Measurements from ENCODE around the gene KRTAP16-1.
"Not testable (repeated sequence)": the region's sequence is repeated elsewhere in the genome, so short reads cannot be mapped to it uniquely, and the experiment has no call there.

KRTAP16-1 gene

GRCh38 chr17:41308918-41309359, at the start of gene KRTAP16-1:
Gene KRTAP16-1, minus strand, starts transcription at chr17:41309309. Its CDS starts 56 bp downstream, at chr17:41309253.
- DNase-seq (ENCODE audit: low read depth) = peak; percentile 38

- no peak for DNase-seq (ENCODE audit: low read depth)
These were observed 45.4 kb upstream of the KRTAP16-1 start for GRCh38 chr17:41354536-41354935.

- no peak for DNase-seq (ENCODE audit: low read depth)
These were observed 43.7 kb upstream of the KRTAP16-1 start for GRCh38 chr17:41352597-41353366.

- no peak for DNase-seq (ENCODE audit: low read depth)
These were observed 42.1 kb upstream of the KRTAP16-1 start for GRCh38 chr17:41351177-41351576.

GRCh38 chr17:41350381-41350878, 41.3 kb upstream of the KRTAP16-1 start, which contains the start of gene KRT33A:
Gene KRT33A, minus strand, starts transcription at chr17:41350828. Its CDS starts 61 bp downstream, at chr17:41350767.
- not testable (repeated sequence) for DNase-seq (ENCODE audit: low read depth)

GRCh38 chr17:41347869-41348760, 39.0 kb upstream of the KRTAP16-1 start:
- DNase-seq (ENCODE audit: low read depth) = no peak

GRCh38 chr17:41346421-41346820, 37.3 kb upstream of the KRTAP16-1 start:
- not testable (repeated sequence) for DNase-seq (ENCODE audit: low read depth)

- DNase-seq (ENCODE audit: low read depth) = no peak
These were observed 36.9 kb upstream of the KRTAP16-1 start for GRCh38 chr17:41345992-41346391.

GRCh38 chr17:41343029-41343428, 33.9 kb upstream of the KRTAP16-1 start:
- DNase-seq (ENCODE audit: low read depth) = no peak

- peak; percentile 36 for DNase-seq (ENCODE audit: low read depth)
These were observed 32.1 kb upstream of the KRTAP16-1 start for GRCh38 chr17:41340934-41341861.

GRCh38 chr17:41340494-41340893, 31.4 kb upstream of the KRTAP16-1 start:
- no peak for DNase-seq (ENCODE audit: low read depth)

GRCh38 chr17:41339571-41340172, 30.6 kb upstream of the KRTAP16-1 start:
- DNase-seq (ENCODE audit: low read depth) = no peak

- DNase-seq (ENCODE audit: low read depth) = no peak
These were observed 29.9 kb upstream of the KRTAP16-1 start for GRCh38 chr17:41338961-41339485.

- DNase-seq (ENCODE audit: low read depth) = no peak
These were observed 26.6 kb upstream of the KRTAP16-1 start for GRCh38 chr17:41335747-41336146.

- DNase-seq (ENCODE audit: low read depth) = no peak
These were observed 25.5 kb upstream of the KRTAP16-1 start for GRCh38 chr17:41334385-41335305.

- no peak for DNase-seq (ENCODE audit: low read depth)
These were observed 24.7 kb upstream of the KRTAP16-1 start for GRCh38 chr17:41333836-41334235.

GRCh38 chr17:41333098-41333497, 24.0 kb upstream of the KRTAP16-1 start:
- no peak for DNase-seq (ENCODE audit: low read depth)

- no peak for DNase-seq (ENCODE audit: low read depth)
These were observed 23.1 kb upstream of the KRTAP16-1 start for GRCh38 chr17:41332239-41332638.

- DNase-seq (ENCODE audit: low read depth) = no peak
These were observed 22.5 kb upstream of the KRTAP16-1 start for GRCh38 chr17:41331606-41332005.

All from activated T-cell treated with anti-CD3 and anti-CD28 coated beads for 1 hour (primary cell).